Endothelial cell of umbilical vein (primary cell): ENCODE results near the gene PPIL1. TPM values are rescaled to one million over a fixed set of nuclear protein-coding genes. Genes with fewer than 3 reads are reported as not detected.

ENCODE experiments used
- BruUV-seq: library from RNA; stranded (reverse); fragments of 400-500 nt; replicated peaks from 2 replicates; lab custom pipeline; 2021; lab: Mats Ljungman, UMichigan
- CTCF ChIA-PET: fragments of 300-600, 350-600 bp; sonication (Branson Sonifier 250); formaldehyde crosslinking; loops from one replicate; lab custom pipeline; 2021; ENCODE audit warnings: antibody characterized with exemption, inconsistent platforms; lab: Charles Lee
- POLR2A ChIA-PET: fragments of 300-600, 350-600 bp; sonication (Branson Sonifier 250); formaldehyde crosslinking; loops from one replicate; lab custom pipeline; 2021; ENCODE audit warnings: antibody characterized with exemption, inconsistent platforms; lab: Charles Lee
- DNase-seq: peaks from one replicate; pipeline ENCODE4 v3.0.0-alpha.2; 2011; ENCODE audit warnings: low read depth, low spot score
- FAIRE-seq: peaks from 2 replicates; lab custom pipeline; 2011; peaks lifted over from hg19 to GRCh38; lab: Jason Lieb, UNC
- H2AFZ ChIP-seq: 2 replicates; pipeline ENCODE4 v1.6.0; 2012; ENCODE audit warnings: low read depth, low read length, control low read depth, inconsistent platforms
- H3K27ac ChIP-seq: 2 replicates; pipeline ENCODE4 v1.5.1; 2011; ENCODE audit warnings: low read depth, mild to moderate bottlenecking, control low read depth, low read length, moderate library complexity; ENCODE audit not compliant: insufficient read depth
- H3K27me3 ChIP-seq, 2 experiments: 2 replicates each; pipeline versions ENCODE4 v1.6.0 to v1.6.1; 2011; ENCODE audit warnings: low read length in 2 of 2, mixed read lengths in 1 of 2; ENCODE audit not compliant: control insufficient read depth in 2 of 2, insufficient read depth in 2 of 2
- H3K36me3 ChIP-seq, 2 experiments: 2 replicates in 1 of 2; 3 replicates in 1 of 2; pipeline ENCODE4 v1.5.1; 2011; ENCODE audit warnings: low read length in 2 of 2, mild to moderate bottlenecking in 1 of 2, moderate library complexity in 1 of 2; ENCODE audit not compliant: control insufficient read depth in 2 of 2, insufficient read depth in 2 of 2; ENCODE audit errors: extremely low read depth in 1 of 2
- H3K4me1 ChIP-seq: 3 replicates; pipeline ENCODE4 v1.5.1; 2011; ENCODE audit warnings: mild to moderate bottlenecking, low read length; ENCODE audit not compliant: control insufficient read depth, insufficient read depth; ENCODE audit errors: extremely low read depth
- H3K4me2 ChIP-seq: 2 replicates; pipeline ENCODE4 v1.6.1; 2011; ENCODE audit warnings: low read length, control low read depth, mixed read lengths; ENCODE audit not compliant: insufficient read depth
- H3K4me3 ChIP-seq, 3 experiments: fragments of 200-600 bp in 1 of 3; sonication (generic), shearing (Covaris generic) in 1 of 3; replicated peaks in 1 of 3; 2 replicates each; pipeline ENCODE4 v1.5.1; 2011 to 2016; ENCODE audit warnings: control low read depth in 3 of 3, low read length in 3 of 3, mild to moderate bottlenecking in 2 of 3, inconsistent platforms in 1 of 3, low read depth in 1 of 3, moderate library complexity in 1 of 3; ENCODE audit not compliant: insufficient read depth in 1 of 3
- H3K79me2 ChIP-seq: 2 replicates; pipeline ENCODE4 v1.6.0; 2012; ENCODE audit warnings: low read length, inconsistent platforms; ENCODE audit not compliant: control insufficient read depth, insufficient read depth
- H3K9ac ChIP-seq: replicated peaks from 2 replicates; pipeline ENCODE3; 2011; ENCODE audit warnings: low read length, control low read depth; ENCODE audit not compliant: insufficient read depth; ENCODE audit errors: extremely low read depth
- H3K9me1 ChIP-seq: replicated peaks from 3 replicates; pipeline ENCODE4 v1.6.0; 2011; ENCODE audit warnings: mild to moderate bottlenecking, low read length; ENCODE audit not compliant: control insufficient read depth, insufficient read depth; ENCODE audit errors: extremely low read depth
- H3K9me3 ChIP-seq: replicated peaks from 2 replicates; pipeline ENCODE4 v1.5.1; 2012; ENCODE audit warnings: low read length, inconsistent platforms; ENCODE audit not compliant: control insufficient read depth, insufficient read depth
- H4K20me1 ChIP-seq: replicated peaks from 2 replicates; pipeline ENCODE3; 2011; ENCODE audit warnings: mild to moderate bottlenecking, low read length; ENCODE audit not compliant: control insufficient read depth, insufficient read depth; ENCODE audit errors: extremely low read depth
- EZH2 ChIP-seq: IDR thresholded peaks from 2 replicates; pipeline ENCODE4 v1.6.1; 2012; ENCODE audit warnings: borderline replicate concordance, low read depth, mild to moderate bottlenecking, moderate library complexity, low read length, inconsistent platforms; ENCODE audit not compliant: severe bottlenecking
- FOS ChIP-seq: IDR thresholded peaks from 2 replicates; pipeline ENCODE4 v1.6.1; 2011; ENCODE audit warnings: mild to moderate bottlenecking, low read length, moderate library complexity, borderline replicate concordance; ENCODE audit not compliant: insufficient read depth
- GATA2 ChIP-seq: IDR thresholded peaks from 2 replicates; pipeline ENCODE4 v1.7.0; 2011; ENCODE audit warnings: low read depth, mild to moderate bottlenecking, moderate library complexity, mixed read lengths, low read length; ENCODE audit not compliant: insufficient read length, insufficient read depth
- JUN ChIP-seq: IDR thresholded peaks from 2 replicates; pipeline ENCODE4 v1.6.1; 2011; ENCODE audit warnings: borderline replicate concordance, low read depth; ENCODE audit not compliant: insufficient read length, insufficient read depth
- MYC ChIP-seq: IDR thresholded peaks from one replicate; pipeline ENCODE4 v1.6.1; 2011; ENCODE audit warnings: mild to moderate bottlenecking, low read depth, low read length
- POLR2A ChIP-seq: IDR thresholded peaks from 2 replicates; pipeline ENCODE4 v1.6.1; 2012; ENCODE audit warnings: low read depth, mild to moderate bottlenecking, control low read depth, low read length
- POLR2AphosphoS5 ChIP-seq: IDR thresholded peaks from 2 replicates; pipeline ENCODE4 v1.6.1; 2012; ENCODE audit warnings: low read depth, mild to moderate bottlenecking, control low read depth, low read length, moderate library complexity; ENCODE audit not compliant: insufficient read depth
- dilution Hi-C: fragments of 300-500 bp; cut with MboI; formaldehyde crosslinking; loops from one replicate; pipeline ENCODE4 v1.15.0; 2019; ENCODE audit warnings: low sequenced_read_pairs; ENCODE audit not compliant: extremely low pct_ligation_motif_present
- intact Hi-C: fragments of 100-400 bp; cut with micrococcal nuclease; formaldehyde crosslinking; loops from one replicate; pipeline ENCODE4 v1.10.0; 2022
- polyA plus RNA-seq, 4 experiments: library from polyadenylated mRNA; depleted of rRNA in 3 of 4; stranded (reverse) in 3 of 4; unstranded in 1 of 4; fragments of >200 nt; gene quantifications; 2 replicates each; pipeline versions ENCODE4 v1.2.1 to v1.2.3, GENCODE V29; 2011 to 2012; ENCODE audit warnings: missing spikeins in 1 of 4
- total RNA-seq: library from RNA; stranded (reverse); gene quantifications from 2 replicates; pipeline ENCODE4 v1.2.3, GENCODE V29; 2021
- TF ChIP-seq, protein P1 (sequence below): IDR thresholded peaks from 2 replicates; pipeline ENCODE4 v1.6.1; 2011; ENCODE audit not compliant: insufficient read depth, insufficient read length
- TF ChIP-seq, protein P2 (sequence below), 2 donors: IDR thresholded peaks; 1 replicate in 1 of 2; 2 replicates in 1 of 2; pipeline ENCODE4 v1.5.1; 2011; ENCODE audit warnings: low read length in 2 of 2, mild to moderate bottlenecking in 2 of 2, moderate library complexity in 2 of 2, control low read depth in 1 of 2, inconsistent platforms in 1 of 2, low read depth in 1 of 2; ENCODE audit not compliant: insufficient read depth in 1 of 2; ENCODE audit errors: extremely low read depth in 1 of 2

The PPIL1 gene
- total and polyA plus RNA-seq, 2 donors (not counting 3 experiments of a cell fraction or from before 2014, with no cell fraction given), result 28.6 to 35.6 TPM

DNA sequence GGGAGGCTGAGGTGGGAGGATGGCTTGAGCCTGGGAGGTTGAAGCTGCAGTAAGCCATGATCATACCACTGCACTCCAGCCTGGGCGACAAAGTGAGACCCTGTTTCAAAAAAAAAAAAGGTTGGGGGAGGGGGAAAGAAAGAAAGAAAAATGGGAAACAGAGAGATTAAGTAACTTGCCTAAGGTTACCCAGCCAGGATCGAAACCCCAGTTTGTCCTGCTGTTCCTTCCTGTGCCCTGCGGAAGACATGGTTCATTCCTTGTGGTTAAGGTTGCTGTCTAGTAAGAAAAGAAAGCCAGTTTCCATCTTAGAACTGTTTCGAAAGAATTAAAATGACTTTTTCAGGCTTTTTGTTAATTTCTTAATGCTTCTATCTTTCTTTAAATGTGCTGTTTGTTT is 41.0 kb upstream of the PPIL1 start:
- Histone ChIP-seq H3K79me2 (no peaks in the 10 kb centered on the region), H3K4me3 (no peak overlapping the region), H3K9me3 (no peaks in the 10 kb centered on the region), H3K36me3 (peaks cover 2 to 5% of the 10 kb centered on the region in 2 experiments), H3K27me3 (no peaks in the 10 kb centered on the region), H3K27ac (no peak overlapping the region), H2AFZ (no peak overlapping the region), H4K20me1 (no peaks in the 10 kb centered on the region), H3K4me1 (peaks cover 8% of the 10 kb centered on the region), H3K9ac (no peak overlapping the region), H3K4me2 (no peak overlapping the region), H3K9me1 (no peaks in the 10 kb centered on the region)
- ChIA-PET CTCF (interaction anchor here (1.1 to 4.7 kb wide), 3 partner anchors 64 to 149 kb away, joined by 5 to 84 read pairs (median 46); no protein-coding TSS in a partner anchor), POLR2A (no interaction called here)
- FAIRE-seq (no peak), DNase-seq (no peak)
- TF ChIP-seq, protein P1, sequence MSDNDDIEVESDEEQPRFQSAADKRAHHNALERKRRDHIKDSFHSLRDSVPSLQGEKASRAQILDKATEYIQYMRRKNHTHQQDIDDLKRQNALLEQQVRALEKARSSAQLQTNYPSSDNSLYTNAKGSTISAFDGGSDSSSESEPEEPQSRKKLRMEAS, result no peak
- no peak for TF ChIP-seq POLR2AphosphoS5
- TF ChIP-seq FOS, result no peak
- TF ChIP-seq, protein P2, sequence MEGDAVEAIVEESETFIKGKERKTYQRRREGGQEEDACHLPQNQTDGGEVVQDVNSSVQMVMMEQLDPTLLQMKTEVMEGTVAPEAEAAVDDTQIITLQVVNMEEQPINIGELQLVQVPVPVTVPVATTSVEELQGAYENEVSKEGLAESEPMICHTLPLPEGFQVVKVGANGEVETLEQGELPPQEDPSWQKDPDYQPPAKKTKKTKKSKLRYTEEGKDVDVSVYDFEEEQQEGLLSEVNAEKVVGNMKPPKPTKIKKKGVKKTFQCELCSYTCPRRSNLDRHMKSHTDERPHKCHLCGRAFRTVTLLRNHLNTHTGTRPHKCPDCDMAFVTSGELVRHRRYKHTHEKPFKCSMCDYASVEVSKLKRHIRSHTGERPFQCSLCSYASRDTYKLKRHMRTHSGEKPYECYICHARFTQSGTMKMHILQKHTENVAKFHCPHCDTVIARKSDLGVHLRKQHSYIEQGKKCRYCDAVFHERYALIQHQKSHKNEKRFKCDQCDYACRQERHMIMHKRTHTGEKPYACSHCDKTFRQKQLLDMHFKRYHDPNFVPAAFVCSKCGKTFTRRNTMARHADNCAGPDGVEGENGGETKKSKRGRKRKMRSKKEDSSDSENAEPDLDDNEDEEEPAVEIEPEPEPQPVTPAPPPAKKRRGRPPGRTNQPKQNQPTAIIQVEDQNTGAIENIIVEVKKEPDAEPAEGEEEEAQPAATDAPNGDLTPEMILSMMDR (IDR thresholded peaks at IDR 0.05; ENCODE audit: extremely low read depth in 1 of 2, insufficient read depth in 1 of 2, low read depth in 1 of 2, low read length in 2 of 2), result no peak
- TF ChIP-seq MYC, result no peak
- TF ChIP-seq GATA2, result no peak
- TF ChIP-seq POLR2A, result no peak
- TF ChIP-seq EZH2, result no peak
- no peak for TF ChIP-seq JUN
- BruUV-seq, result no TSS peak
- dilution Hi-C loops, result no loop called here
- intact Hi-C loops, result no loop called here
